Ishikawa (cell line): ENCODE results near the gene PIANP.

Experiments used
- CEBPB ChIP-seq: IDR thresholded peaks from 2 replicates; pipeline ENCODE4 v1.6.1; 2012
- CREB1 ChIP-seq: IDR thresholded peaks from 2 replicates; pipeline ENCODE4 v1.6.1; 2012; ENCODE audit warnings: low read depth
- EGR1 ChIP-seq: IDR thresholded peaks from 2 replicates; pipeline ENCODE4 v1.6.1; 2012
- EP300 ChIP-seq: IDR thresholded peaks from 2 replicates; pipeline ENCODE4 v1.6.1; 2012; ENCODE audit warnings: borderline replicate concordance
- FOXM1 ChIP-seq: IDR thresholded peaks from 2 replicates; pipeline ENCODE4 v1.6.1; 2012; ENCODE audit warnings: low read depth, borderline replicate concordance
- MAX ChIP-seq: IDR thresholded peaks from 2 replicates; pipeline ENCODE4 v1.6.1; 2012
- NFIC ChIP-seq: IDR thresholded peaks from 2 replicates; pipeline ENCODE4 v1.6.1; 2012
- RAD21 ChIP-seq: IDR thresholded peaks from 2 replicates; pipeline ENCODE4 v1.6.1; 2012; ENCODE audit warnings: low read depth
- REST ChIP-seq: IDR thresholded peaks from 2 replicates; pipeline ENCODE4 v1.6.1; 2012; ENCODE audit warnings: low read depth, mild to moderate bottlenecking
- TAF1 ChIP-seq: IDR thresholded peaks from 2 replicates; pipeline ENCODE4 v1.6.1; 2012; ENCODE audit warnings: low read depth, mild to moderate bottlenecking
- TCF12 ChIP-seq: IDR thresholded peaks from 2 replicates; pipeline ENCODE4 v1.6.1; 2012; ENCODE audit warnings: low read depth
- TEAD4 ChIP-seq: IDR thresholded peaks from 2 replicates; pipeline ENCODE4 v1.6.1; 2012
- USF1 ChIP-seq: IDR thresholded peaks from 2 replicates; pipeline ENCODE4 v1.6.1; 2012
- YY1 ChIP-seq: IDR thresholded peaks from 2 replicates; pipeline ENCODE4 v1.6.1; 2012; ENCODE audit warnings: low read depth
- ZBTB7A ChIP-seq: IDR thresholded peaks from 2 replicates; pipeline ENCODE4 v1.6.1; 2012; ENCODE audit warnings: low read depth

The PIANP gene

GRCh38 chr12:6716874-6717437 is 16.3 kb upstream of the PIANP start:
- TF ChIP-seq YY1 (no peak), REST (no peak), MAX (no peak), CREB1 (no peak)

- TF ChIP-seq MAX (no peak), EP300 (no peak), REST (no peak), CREB1 (no peak), YY1 (no peak), EGR1 (no peak)
Observed at GRCh38 chr12:6708960-6709394, 8.4 kb upstream of the PIANP start.

- no peak for TF ChIP-seq ZBTB7A
Observed at GRCh38 chr12:6703631-6704030, 3.0 kb upstream of the PIANP start.

GRCh38 chr12:6701078-6701768 is 608 bp upstream of the PIANP start:
- TF ChIP-seq CEBPB: no peak
- TF ChIP-seq REST: no peak
- no peak for TF ChIP-seq YY1
- TF ChIP-seq USF1: no peak
- TF ChIP-seq FOXM1: no peak
- no peak for TF ChIP-seq NFIC
- TF ChIP-seq TEAD4: no peak
- no peak for TF ChIP-seq TAF1
- TF ChIP-seq TCF12: no peak
- no peak for TF ChIP-seq RAD21
- TF ChIP-seq MAX: no peak
- TF ChIP-seq EP300: no peak
- no peak for TF ChIP-seq CREB1
- no peak; the same call in 1 of the 2 replicates for TF ChIP-seq EGR1
- TF ChIP-seq ZBTB7A: no peak

GRCh38 chr12:6699989-6700645 is 498 bp downstream of the PIANP start:
- peak; percentile 83 for TF ChIP-seq ZBTB7A
- no peak for TF ChIP-seq MAX
